Measurements from ENCODE around the gene ALPL.
A peak's percentile ranks its signal among the peaks of the same experiment; 100 is the strongest.
"Not testable (repeated sequence)": the region's sequence is repeated elsewhere in the genome, so short reads cannot be mapped to it uniquely, and the experiment has no call there.

ALPL gene

GRCh38 chr1:21508580-21509350, 458 bp upstream of the ALPL start:
- DNase-seq = peak; percentile 90

- no peak for DNase-seq
Measured at GRCh38 chr1:21510113-21510493, 880 bp downstream of the ALPL start.

GRCh38 chr1:21510885-21511578, 1.8 kb downstream of the ALPL start:
- DNase-seq = peak; percentile 42

GRCh38 chr1:21511579-21512522, 2.6 kb downstream of the ALPL start:
- DNase-seq = no peak

- no peak for DNase-seq
Measured at GRCh38 chr1:21514245-21514644, 5.0 kb downstream of the ALPL start.

GRCh38 chr1:21517161-21517589, 8.0 kb downstream of the ALPL start:
- no peak for DNase-seq

- DNase-seq = no peak
Measured at GRCh38 chr1:21517660-21518480, 8.6 kb downstream of the ALPL start.

GRCh38 chr1:21518774-21519455, 9.7 kb downstream of the ALPL start:
- no peak for DNase-seq

- not testable (repeated sequence) for DNase-seq
Measured at GRCh38 chr1:21519486-21520070, 10.4 kb downstream of the ALPL start.

GRCh38 chr1:21520899-21521716, 11.9 kb downstream of the ALPL start:
- DNase-seq = peak; percentile 78

- DNase-seq = no peak
Measured at GRCh38 chr1:21521717-21522060, 12.5 kb downstream of the ALPL start.

- DNase-seq = peak; percentile 59
Measured at GRCh38 chr1:21522525-21523038, 13.4 kb downstream of the ALPL start.

- no peak for DNase-seq
Measured at GRCh38 chr1:21523297-21523813, 14.1 kb downstream of the ALPL start.

GRCh38 chr1:21524220-21524619, 15.0 kb downstream of the ALPL start:
- DNase-seq = no peak

- DNase-seq = no peak
Measured at GRCh38 chr1:21524686-21525339, 15.6 kb downstream of the ALPL start.

- no peak for DNase-seq
Measured at GRCh38 chr1:21525340-21525717, 16.1 kb downstream of the ALPL start.

- DNase-seq = no peak
Measured at GRCh38 chr1:21526441-21526840, 17.2 kb downstream of the ALPL start.

- no peak for DNase-seq
Measured at GRCh38 chr1:21530368-21531016, 21.3 kb downstream of the ALPL start.

GRCh38 chr1:21531241-21531640, 22.0 kb downstream of the ALPL start:
- DNase-seq = no peak

Measured in NCI-H82 (cell line).